ENCODE results near the gene SPOCD1.

- TF ChIP-seq CTCF (conservative IDR thresholded peaks at IDR 0.05; ENCODE audit: low read depth in 2 of 2) = no peak
- TF ChIP-seq EZH2 (IDR thresholded peaks at IDR 0.05; ENCODE audit: low read depth, unreplicated experiment) = no peak
- TF ChIP-seq POLR2AphosphoS5 (IDR thresholded peaks at IDR 0.05; ENCODE audit: low read depth) = no peak
- TF ChIP-seq EZH2phosphoT487 (IDR thresholded peaks at IDR 0.05; ENCODE audit: unreplicated experiment) = no peak
- TF ChIP-seq CREB1 (CRISPR knock-in tag; IDR thresholded peaks at IDR 0.05; ENCODE audit: low read depth) = no peak
- no peak for TF ChIP-seq REST (IDR thresholded peaks at IDR 0.05; ENCODE audit: unreplicated experiment)
- TF ChIP-seq NANOG (IDR thresholded peaks at IDR 0.05; ENCODE audit: borderline replicate concordance) = no peak
- TF ChIP-seq JUNB (IDR thresholded peaks at IDR 0.05; ENCODE audit: unreplicated experiment) = no peak
- no peak for TF ChIP-seq ZNF114 (CRISPR knock-in tag; IDR thresholded peaks at IDR 0.05)
- no peak for TF ChIP-seq ZNF331 (CRISPR knock-in tag; IDR thresholded peaks at IDR 0.05; ENCODE audit: low read depth)
- TF ChIP-seq ZNF462 (CRISPR knock-in tag; IDR thresholded peaks at IDR 0.05) = no peak
These were observed 67.5 kb downstream of the SPOCD1 start for GRCh38 chr1:31748365-31748764.

Measured in GM23338 (cell line).